ENCODE results near the gene TNFRSF21.
"Not testable (repeated sequence)": the region's sequence is repeated elsewhere in the genome, so short reads cannot be mapped to it uniquely, and the experiment has no call there.

Gene TNFRSF21

GRCh38 chr6:47323321-47323720 lies 13.6 kb upstream of the TNFRSF21 start:
- DNase-seq (ENCODE audit: low spot score) = no peak

- DNase-seq (ENCODE audit: low spot score) = no peak
Observed at GRCh38 chr6:47321577-47321976, 11.9 kb upstream of the TNFRSF21 start.

- DNase-seq (ENCODE audit: low spot score) = no peak
Observed at GRCh38 chr6:47319867-47320266, 10.2 kb upstream of the TNFRSF21 start.

GRCh38 chr6:47319382-47319781 lies 9.7 kb upstream of the TNFRSF21 start:
- DNase-seq (ENCODE audit: low spot score) = no peak

GRCh38 chr6:47318236-47318989 lies 8.7 kb upstream of the TNFRSF21 start:
- DNase-seq (ENCODE audit: low spot score) = no peak

- DNase-seq (ENCODE audit: low spot score) = not testable (repeated sequence)
Observed at GRCh38 chr6:47315181-47315580, 5.5 kb upstream of the TNFRSF21 start.

GRCh38 chr6:47310131-47310480 lies 401 bp upstream of the TNFRSF21 start:
- DNase-seq (ENCODE audit: low spot score) = no peak

- DNase-seq (ENCODE audit: low spot score) = peak; percentile 21
Observed at GRCh38 chr6:47308552-47309290, 984 bp downstream of the TNFRSF21 start.

- DNase-seq (ENCODE audit: low spot score) = no peak
Observed at GRCh38 chr6:47308198-47308517, 1.5 kb downstream of the TNFRSF21 start.

- no peak for DNase-seq (ENCODE audit: low spot score)
Observed at GRCh38 chr6:47307362-47308197, 2.1 kb downstream of the TNFRSF21 start.

- DNase-seq (ENCODE audit: low spot score) = no peak
Observed at GRCh38 chr6:47306887-47307286, 2.8 kb downstream of the TNFRSF21 start.

- DNase-seq (ENCODE audit: low spot score) = no peak
Observed at GRCh38 chr6:47303861-47304260, 5.8 kb downstream of the TNFRSF21 start.

GRCh38 chr6:47303342-47303741 lies 6.4 kb downstream of the TNFRSF21 start:
- no peak for DNase-seq (ENCODE audit: low spot score)

GRCh38 chr6:47302043-47302442 lies 7.7 kb downstream of the TNFRSF21 start:
- DNase-seq (ENCODE audit: low spot score) = no peak

- no peak for DNase-seq (ENCODE audit: low spot score)
Observed at GRCh38 chr6:47301441-47301840, 8.3 kb downstream of the TNFRSF21 start.

GRCh38 chr6:47300417-47300816 lies 9.3 kb downstream of the TNFRSF21 start:
- DNase-seq (ENCODE audit: low spot score) = no peak

GRCh38 chr6:47299965-47300364 lies 9.7 kb downstream of the TNFRSF21 start:
- DNase-seq (ENCODE audit: low spot score) = no peak

- DNase-seq (ENCODE audit: low spot score) = no peak
Observed at GRCh38 chr6:47298475-47298874, 11.2 kb downstream of the TNFRSF21 start.

GRCh38 chr6:47294990-47295389 lies 14.7 kb downstream of the TNFRSF21 start:
- no peak for DNase-seq (ENCODE audit: low spot score)

GRCh38 chr6:47292944-47293343 lies 16.8 kb downstream of the TNFRSF21 start:
- DNase-seq (ENCODE audit: low spot score) = no peak

- no peak for DNase-seq (ENCODE audit: low spot score)
Observed at GRCh38 chr6:47292027-47292426, 17.7 kb downstream of the TNFRSF21 start.

- DNase-seq (ENCODE audit: low spot score) = no peak
Observed at GRCh38 chr6:47290124-47290834, 19.4 kb downstream of the TNFRSF21 start.

All from COLO829 (cell line).